GM18951 (cell line): Measurements from ENCODE around the gene SF3B1.
"Not testable (repeated sequence)": the region's sequence is repeated elsewhere in the genome, so short reads cannot be mapped to it uniquely, and the experiment has no call there.

Experiments
- POLR2A ChIP-seq: IDR thresholded peaks from 4 replicates; pipeline ENCODE4 v1.6.1; 2011; ENCODE audit warnings: mild to moderate bottlenecking; ENCODE audit not compliant: insufficient read length, insufficient read depth; ENCODE audit errors: extremely low read depth
- in situ Hi-C: fragments of 300-500 bp; cut with MboI; formaldehyde crosslinking; loops from one replicate; pipeline ENCODE4 v1.12.0; 2022; ENCODE audit warnings: low sequenced_read_pairs, mixed read lengths, inconsistent platforms; ENCODE audit not compliant: unreplicated experiment

SF3B1 gene

DNA sequence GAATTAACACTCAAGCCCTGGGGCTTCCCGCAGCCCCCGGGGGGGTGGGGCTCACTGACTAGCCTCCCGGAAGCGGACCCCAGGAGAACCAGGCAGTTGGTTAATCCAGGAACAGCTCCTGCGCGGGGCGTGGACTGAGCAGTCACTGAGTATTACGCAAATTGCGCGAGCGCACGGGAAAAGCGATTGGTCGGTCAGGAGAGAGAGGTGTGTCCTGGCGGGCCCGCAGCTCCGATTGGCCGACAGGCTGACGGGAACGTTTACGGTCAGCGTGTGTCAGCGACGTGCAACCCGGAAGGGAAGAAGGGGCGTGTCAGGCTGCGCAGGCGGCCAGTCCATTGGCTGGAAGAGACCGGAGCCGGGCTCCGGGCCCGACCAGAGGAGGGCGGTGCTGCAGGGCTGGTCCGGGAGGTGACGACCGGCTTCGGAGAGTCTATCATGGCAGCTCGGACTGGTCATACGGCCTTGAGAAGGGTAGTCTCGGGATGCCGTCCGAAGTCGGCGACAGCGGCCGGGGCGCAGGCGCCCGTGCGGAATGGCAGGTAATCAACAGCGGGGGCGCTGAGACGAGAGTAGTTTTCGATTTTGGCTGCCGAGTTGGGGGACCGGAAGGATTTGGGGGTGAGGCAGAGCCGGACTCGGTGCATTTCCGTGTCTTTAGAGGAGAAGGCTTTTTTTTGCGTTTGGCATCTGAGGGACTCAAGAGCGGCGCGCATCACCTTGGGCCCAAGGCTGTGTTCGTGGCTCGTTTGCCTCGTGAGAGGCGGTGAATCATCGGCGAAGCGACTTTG, 18.5 kb upstream of the SF3B1 start, which contains the start of gene COQ10B:
COQ10B (plus strand) TSS at position 430 of the 791 bp plus-strand sequence; CDS start at position 439, 9 bp downstream.
- in situ Hi-C loops: no loop called here
- TF ChIP-seq POLR2A: peak; percentile 84

DNA sequence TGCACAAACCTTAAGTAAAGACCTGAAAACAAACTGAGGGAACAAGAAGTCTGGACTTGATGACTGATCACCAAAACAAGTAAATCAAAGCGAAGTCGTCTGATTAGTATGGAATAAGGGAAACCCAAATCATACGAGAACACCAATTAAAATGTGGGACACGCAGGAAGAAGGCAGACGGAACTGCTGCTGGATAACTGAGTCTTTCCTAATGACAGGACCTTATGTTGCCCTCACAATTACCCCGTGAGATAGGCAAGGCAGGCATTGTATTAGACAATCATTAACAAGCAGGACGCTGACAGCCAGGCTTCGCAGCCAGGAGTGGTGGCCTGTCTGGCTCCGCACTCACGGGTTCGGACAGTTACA, 17.9 kb upstream of the SF3B1 start:
- TF ChIP-seq POLR2A: no peak
- in situ Hi-C loops: no loop called here

- in situ Hi-C loops: not testable (repeated sequence)
Observed at GRCh38 chr2:197450935-197451358, 16.1 kb upstream of the SF3B1 start.

DNA sequence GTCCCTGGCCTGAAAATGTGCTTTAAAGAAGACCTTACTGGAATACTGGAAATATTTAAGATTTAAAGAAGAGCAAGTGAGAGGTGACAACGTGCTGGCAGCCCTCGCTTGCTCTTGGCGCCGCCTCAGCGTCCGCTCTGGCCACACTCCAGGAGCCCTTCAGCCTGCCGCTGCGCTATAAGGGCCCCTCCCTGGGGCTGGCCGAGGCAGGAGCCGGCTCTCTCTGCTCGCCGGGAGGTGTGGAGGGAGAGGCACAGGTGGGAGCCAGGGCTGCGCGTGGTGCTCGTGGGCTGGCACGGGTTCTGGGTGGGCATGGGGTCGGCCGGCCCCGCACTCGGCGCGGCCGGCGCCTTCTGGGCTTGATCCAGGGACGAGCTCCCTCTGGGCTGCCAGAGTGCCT, 15.6 kb upstream of the SF3B1 start:
- no peak for TF ChIP-seq POLR2A
- in situ Hi-C loops: no loop called here

DNA sequence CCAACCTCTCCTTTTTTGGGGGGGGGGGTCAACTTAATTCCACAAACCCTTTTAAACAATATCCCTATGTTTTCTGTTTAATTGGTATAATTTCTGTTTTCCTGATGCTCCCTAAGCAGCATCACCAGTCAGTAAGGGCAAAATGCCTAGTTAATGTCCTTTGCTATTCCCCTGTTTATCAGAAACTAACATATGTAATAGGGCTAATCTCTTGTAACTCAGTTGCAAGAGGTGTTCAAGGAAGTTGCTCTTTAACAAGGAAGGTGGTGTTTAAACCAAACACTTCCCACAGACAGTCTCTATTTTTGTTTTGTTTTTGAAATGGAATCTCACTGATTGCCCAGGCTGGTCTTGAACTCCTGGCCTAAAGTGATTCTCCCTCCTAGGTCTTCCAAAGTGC, 12.0 kb upstream of the SF3B1 start:
- in situ Hi-C loops: no loop called here
- TF ChIP-seq POLR2A: no peak

DNA sequence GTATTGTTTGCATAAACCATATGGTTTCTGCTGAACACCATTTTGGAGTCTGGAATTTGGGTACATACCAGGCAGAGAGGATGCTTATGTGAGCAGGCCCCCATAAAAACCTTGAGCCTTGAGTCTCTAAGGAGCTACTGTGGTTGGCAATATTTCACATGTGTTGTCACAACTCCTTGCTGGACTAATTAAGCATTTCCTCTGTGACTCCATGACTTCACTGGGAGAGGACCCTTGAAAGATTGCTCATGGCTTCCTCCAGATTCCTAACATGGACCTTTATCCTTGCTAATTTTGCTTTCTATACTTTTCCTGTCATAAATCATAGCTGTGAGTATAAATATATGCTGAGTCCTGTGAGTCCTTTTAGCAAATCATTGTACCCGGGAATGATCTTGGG, 10.9 kb upstream of the SF3B1 start:
- no peak for TF ChIP-seq POLR2A
- in situ Hi-C loops: no loop called here

GRCh38 chr2:197442857-197443256, 8.0 kb upstream of the SF3B1 start:
- in situ Hi-C loops: no loop called here
- no peak for TF ChIP-seq POLR2A

- no peak for TF ChIP-seq POLR2A
- in situ Hi-C loops: no loop called here
Observed at GRCh38 chr2:197437380-197437779, 2.6 kb upstream of the SF3B1 start.

DNA sequence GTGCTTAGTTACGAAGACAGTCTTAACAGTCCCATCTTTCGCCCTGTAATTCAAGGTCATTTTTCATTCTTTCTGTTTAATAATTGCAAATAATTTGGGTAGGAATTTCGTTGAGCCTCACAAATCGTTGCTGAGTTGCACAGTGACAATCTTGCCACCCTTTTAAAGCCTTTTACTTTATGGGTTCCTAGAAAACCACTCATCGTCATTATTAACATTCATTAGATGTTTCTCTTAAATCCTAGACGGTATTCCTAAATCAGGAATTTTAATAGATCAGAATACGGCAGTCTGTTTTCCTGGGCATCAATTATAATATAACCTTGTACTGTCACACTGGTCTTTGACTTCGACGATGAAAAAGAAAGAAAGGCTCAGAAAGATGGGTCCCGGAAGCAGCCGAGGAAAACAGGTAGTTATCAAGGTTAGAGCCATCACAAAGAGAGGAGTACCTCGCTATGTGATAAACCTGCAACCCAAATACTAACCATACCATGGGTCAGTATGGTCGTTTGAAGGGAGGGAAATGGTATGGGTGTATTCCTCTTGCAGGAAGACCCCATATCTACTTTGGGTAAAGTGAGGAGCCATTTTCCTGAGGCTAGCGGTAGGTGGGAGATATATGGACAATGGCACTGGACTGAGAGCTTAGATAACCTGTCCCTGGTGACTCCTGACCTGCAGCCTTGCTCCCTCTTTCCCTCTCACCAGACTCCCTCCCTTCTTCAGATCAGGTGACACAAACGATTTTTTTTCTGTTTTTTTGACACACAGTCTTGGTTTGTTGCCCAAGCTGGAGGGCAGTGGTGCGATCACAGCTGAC, 981 bp upstream of the SF3B1 start:
- in situ Hi-C loops: no loop called here
- no peak for TF ChIP-seq POLR2A

- in situ Hi-C loops: no loop called here
Observed at GRCh38 chr2:197433780-197434438, 919 bp downstream of the SF3B1 start.

DNA sequence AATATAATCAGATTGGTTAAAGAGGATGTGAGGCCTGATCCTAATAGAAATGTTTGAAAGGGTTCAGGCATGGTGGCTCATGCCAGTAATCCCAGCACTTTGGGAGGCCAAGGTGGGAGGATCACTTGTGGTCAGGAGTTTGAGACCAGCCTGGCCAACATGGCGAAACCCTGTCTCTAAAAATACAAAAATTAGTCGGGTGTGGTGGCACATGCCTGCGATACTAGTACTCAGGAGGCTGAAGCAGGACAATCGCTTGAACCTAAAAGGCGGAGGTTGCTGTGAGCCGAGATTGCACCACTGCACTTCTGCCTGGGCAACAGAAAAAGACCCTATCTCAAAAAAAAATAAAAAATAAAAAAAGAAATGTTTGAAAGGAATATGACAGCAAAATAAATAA, 2.3 kb downstream of the SF3B1 start:
- in situ Hi-C loops: not testable (repeated sequence)

More at GRCh38 chr2:197433780-197434438, 919 bp downstream of the SF3B1 start:
- no peak for TF ChIP-seq POLR2A

DNA sequence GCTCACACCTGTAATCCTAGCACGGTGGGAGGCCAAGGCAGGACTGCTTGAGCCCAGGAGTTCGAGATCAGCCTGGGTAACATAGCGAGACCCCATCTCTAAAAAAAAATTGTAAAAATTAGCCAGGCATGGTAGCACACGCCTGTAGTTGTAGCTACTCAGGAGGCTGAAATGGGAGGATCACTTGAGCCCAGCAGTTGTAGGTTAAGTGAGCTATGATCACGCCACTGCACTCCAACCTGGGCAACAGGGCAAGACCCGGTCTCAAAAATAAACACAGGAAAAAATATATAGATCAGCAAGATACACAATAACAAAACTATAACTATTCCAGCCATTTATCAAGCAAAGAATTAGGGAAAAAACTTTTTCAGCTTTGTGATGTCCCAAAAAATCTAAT, 3.0 kb downstream of the SF3B1 start:
- in situ Hi-C loops: no loop called here
- no peak for TF ChIP-seq POLR2A

DNA sequence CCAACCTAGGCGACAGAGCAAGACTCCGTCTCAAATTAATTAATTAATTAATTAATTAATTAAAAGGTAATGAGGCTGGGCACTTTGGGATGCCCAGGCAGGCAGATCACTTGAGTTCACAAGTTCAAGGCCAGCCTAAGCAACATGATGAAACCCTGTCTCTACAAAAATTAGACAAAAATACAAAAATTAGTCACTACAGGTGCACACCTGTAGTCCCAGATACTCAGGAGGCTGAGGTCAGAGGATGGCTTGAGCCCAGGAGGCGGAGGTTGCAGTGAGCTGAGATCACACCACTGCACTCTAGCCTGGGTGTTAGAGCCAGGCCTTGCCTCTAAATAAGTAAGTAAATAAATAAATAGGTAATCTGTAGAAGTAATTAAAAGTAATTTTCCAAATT, 6.8 kb downstream of the SF3B1 start:
- TF ChIP-seq POLR2A: no peak
- in situ Hi-C loops: no loop called here

DNA sequence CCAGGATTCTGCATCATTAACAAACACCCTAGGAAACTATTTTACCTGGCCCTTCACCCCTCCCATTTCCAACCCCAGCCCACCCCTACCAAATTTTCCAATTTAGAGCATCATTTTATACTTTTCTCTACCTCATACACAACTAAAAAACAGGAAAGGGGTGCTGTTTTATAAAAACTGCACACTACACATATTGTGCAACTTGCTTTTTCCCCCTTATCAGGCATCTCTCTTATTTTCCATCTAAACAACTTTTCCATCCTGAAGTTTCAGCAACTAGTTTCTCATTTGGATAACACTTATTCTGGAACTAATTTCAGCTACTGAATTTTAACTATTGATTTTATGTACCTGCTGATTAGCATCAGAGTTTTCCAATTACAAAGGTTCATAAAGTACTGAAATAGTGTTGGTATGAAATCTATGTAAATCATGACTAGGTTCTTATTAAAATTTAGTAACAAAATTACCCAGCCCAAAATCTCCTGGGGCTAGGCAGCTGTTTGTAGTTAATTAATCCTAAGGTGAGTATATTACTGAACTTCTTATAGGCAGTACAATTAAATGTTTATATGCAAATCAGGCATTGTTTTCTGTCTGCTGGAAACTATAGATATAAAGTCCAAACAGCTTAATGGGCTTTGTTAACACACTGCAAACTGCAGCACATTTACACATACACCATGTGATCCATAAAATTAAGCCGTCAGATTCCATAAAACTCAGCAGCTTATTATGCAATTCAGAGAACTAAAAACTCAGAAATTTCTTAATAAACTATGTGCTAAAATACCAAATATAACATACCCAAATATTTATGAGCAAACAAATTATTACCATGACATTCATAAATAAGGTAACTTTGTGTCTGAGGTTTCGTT, 7.9 kb downstream of the SF3B1 start:
- TF ChIP-seq POLR2A: no peak
- in situ Hi-C loops: no loop called here
